DND-41 (cell line): ENCODE data around the gene USP20.

ENCODE experiments used
- CTCF ChIP-seq: IDR thresholded peaks from 2 replicates; pipeline ENCODE4 v1.5.1; 2012; ENCODE audit warnings: borderline replicate concordance, low read length, moderate library complexity, mild to moderate bottlenecking; ENCODE audit not compliant: poor library complexity, severe bottlenecking; ENCODE audit errors: extremely low read depth
- EZH2 ChIP-seq: IDR thresholded peaks from 3 replicates; pipeline ENCODE4 v1.6.1; 2012; ENCODE audit warnings: borderline replicate concordance, low read depth, mild to moderate bottlenecking, moderate library complexity, low read length, inconsistent platforms; ENCODE audit not compliant: severe bottlenecking

GRCh38 chr9:129845373-129845772, 10.1 kb downstream of the USP20 start:
- TF ChIP-seq EZH2 (no peak), CTCF (no peak)
